ENCODE results near the gene ERBB4. TPM values are rescaled to one million over a fixed set of nuclear protein-coding genes. Genes with fewer than 3 reads are reported as not detected.
A peak's percentile ranks its signal among the peaks of the same experiment; 100 is the strongest.

The ERBB4 gene
- total RNA-seq, 1 donor from 2014 or later, result 1.2 TPM

DNA sequence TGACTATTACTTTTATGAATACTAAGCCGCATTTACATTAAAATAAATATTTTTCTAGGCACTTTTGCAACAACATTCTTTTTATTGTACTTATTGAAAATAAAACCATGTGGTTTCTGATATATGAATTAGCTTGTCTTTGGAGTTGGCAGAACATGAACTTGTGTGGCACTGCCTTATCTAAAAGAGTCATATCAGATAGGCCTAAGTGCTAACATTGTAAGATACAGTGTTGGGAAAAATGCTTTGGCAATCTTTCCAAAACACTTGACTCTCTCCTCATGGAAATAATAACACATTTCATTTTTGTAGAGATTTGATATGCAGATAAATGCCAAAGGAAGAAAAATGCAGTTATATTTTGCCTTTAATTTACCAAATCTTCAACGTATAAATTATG lies 191.7 kb downstream of the ERBB4 start:
- no peak for TF ChIP-seq EZH2 (IDR thresholded peaks at IDR 0.05; ENCODE audit: insufficient read depth, low read length)
- TF ChIP-seq, protein P1, sequence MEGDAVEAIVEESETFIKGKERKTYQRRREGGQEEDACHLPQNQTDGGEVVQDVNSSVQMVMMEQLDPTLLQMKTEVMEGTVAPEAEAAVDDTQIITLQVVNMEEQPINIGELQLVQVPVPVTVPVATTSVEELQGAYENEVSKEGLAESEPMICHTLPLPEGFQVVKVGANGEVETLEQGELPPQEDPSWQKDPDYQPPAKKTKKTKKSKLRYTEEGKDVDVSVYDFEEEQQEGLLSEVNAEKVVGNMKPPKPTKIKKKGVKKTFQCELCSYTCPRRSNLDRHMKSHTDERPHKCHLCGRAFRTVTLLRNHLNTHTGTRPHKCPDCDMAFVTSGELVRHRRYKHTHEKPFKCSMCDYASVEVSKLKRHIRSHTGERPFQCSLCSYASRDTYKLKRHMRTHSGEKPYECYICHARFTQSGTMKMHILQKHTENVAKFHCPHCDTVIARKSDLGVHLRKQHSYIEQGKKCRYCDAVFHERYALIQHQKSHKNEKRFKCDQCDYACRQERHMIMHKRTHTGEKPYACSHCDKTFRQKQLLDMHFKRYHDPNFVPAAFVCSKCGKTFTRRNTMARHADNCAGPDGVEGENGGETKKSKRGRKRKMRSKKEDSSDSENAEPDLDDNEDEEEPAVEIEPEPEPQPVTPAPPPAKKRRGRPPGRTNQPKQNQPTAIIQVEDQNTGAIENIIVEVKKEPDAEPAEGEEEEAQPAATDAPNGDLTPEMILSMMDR (IDR thresholded peaks at IDR 0.05; ENCODE audit: insufficient read depth, low read depth, low read length), result no peak
- Mint-ChIP-seq H3K9me3 (ENCODE audit: unreplicated experiment) (peaks cover 4% of the 10 kb centered on the region), H3K27ac (ENCODE audit: unreplicated experiment) (no peak overlapping the region), H3K27me3 (ENCODE audit: low read depth, unreplicated experiment) (no peaks in the 10 kb centered on the region), H3K4me3 (ENCODE audit: unreplicated experiment) (no peak overlapping the region), H3K4me1 (ENCODE audit: low read depth, unreplicated experiment) (no peaks in the 10 kb centered on the region), H3K36me3 (ENCODE audit: low read depth, unreplicated experiment) (no peaks in the 10 kb centered on the region)
- Histone ChIP-seq H3K4me2 (ENCODE audit: low read length) (no peak overlapping the region), H3K27ac (ENCODE audit: low read depth, low read length) (no peak overlapping the region), H3K79me2 (ENCODE audit: insufficient read depth, low read length) (no peaks in the 10 kb centered on the region), H4K20me1 (ENCODE audit: insufficient read depth, low read length) (no peaks in the 10 kb centered on the region), H3K9me3 (ENCODE audit: insufficient read depth, low read depth, low read length) (no peaks in the 10 kb centered on the region), H3K4me1 (ENCODE audit: insufficient read depth, low read length) (no peaks in the 10 kb centered on the region), H3K27me3 (ENCODE audit: insufficient read depth, low read length) (no peaks in the 10 kb centered on the region), H3K4me3 (ENCODE audit: insufficient read depth, low read depth, low read length) (no peak overlapping the region), H2AFZ (ENCODE audit: low read depth, low read length) (no peak overlapping the region), H3K36me3 (ENCODE audit: insufficient read depth, low read length) (no peaks in the 10 kb centered on the region), H3K9ac (ENCODE audit: low read length) (no peak overlapping the region)
- DNase-seq (ENCODE audit: low read depth) (peak; percentile 30), FAIRE-seq (no peak)

DNA sequence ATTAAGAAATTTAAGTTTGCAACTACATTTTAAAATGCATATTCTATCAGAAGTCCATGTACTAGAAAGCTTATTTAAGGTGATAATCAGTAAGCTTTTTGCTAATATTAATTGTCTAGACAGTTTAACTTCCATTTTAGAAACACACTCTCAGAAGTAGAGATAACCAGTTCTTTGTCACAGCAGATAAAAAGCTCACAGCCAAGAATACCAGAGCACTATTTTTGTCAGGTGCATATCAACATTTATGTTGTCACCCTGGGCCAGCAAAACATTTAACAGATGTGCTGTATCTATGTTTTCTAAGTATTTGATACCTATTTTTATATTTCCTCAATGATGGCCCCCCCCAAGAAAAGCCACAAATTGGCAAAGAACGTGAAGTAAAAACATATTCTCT lies 192.6 kb downstream of the ERBB4 start:
- H2AFZ ChIP-seq (ENCODE audit: low read depth, low read length), result no peak overlapping the region
- DNase-seq (ENCODE audit: low read depth) (no peak), FAIRE-seq (no peak)
- no peaks in the 10 kb centered on the region for H3K4me1 Mint-ChIP-seq (ENCODE audit: low read depth, unreplicated experiment)
- no peak overlapping the region for H3K4me3 ChIP-seq (ENCODE audit: insufficient read depth, low read depth, low read length)
- no peaks in the 10 kb centered on the region for H4K20me1 ChIP-seq (ENCODE audit: insufficient read depth, low read length)
- H3K27me3 ChIP-seq (ENCODE audit: insufficient read depth, low read length), result no peaks in the 10 kb centered on the region
- H3K27ac ChIP-seq (ENCODE audit: low read depth, low read length), result no peak overlapping the region
- peaks cover 4% of the 10 kb centered on the region for H3K9me3 Mint-ChIP-seq (ENCODE audit: unreplicated experiment)
- H3K9ac ChIP-seq (ENCODE audit: low read length), result no peak overlapping the region
- TF ChIP-seq, protein P1 (IDR thresholded peaks at IDR 0.05; ENCODE audit: insufficient read depth, low read depth, low read length), result no peak
- TF ChIP-seq EZH2 (IDR thresholded peaks at IDR 0.05; ENCODE audit: insufficient read depth, low read length), result no peak
- H3K4me3 Mint-ChIP-seq (ENCODE audit: unreplicated experiment), result no peak overlapping the region
- H3K36me3 ChIP-seq (ENCODE audit: insufficient read depth, low read length), result no peaks in the 10 kb centered on the region
- no peaks in the 10 kb centered on the region for H3K4me1 ChIP-seq (ENCODE audit: insufficient read depth, low read length)
- H3K27me3 Mint-ChIP-seq (ENCODE audit: low read depth, unreplicated experiment), result no peaks in the 10 kb centered on the region
- H3K27ac Mint-ChIP-seq (ENCODE audit: unreplicated experiment), result no peak overlapping the region
- H3K36me3 Mint-ChIP-seq (ENCODE audit: low read depth, unreplicated experiment), result no peaks in the 10 kb centered on the region
- no peaks in the 10 kb centered on the region for H3K9me3 ChIP-seq (ENCODE audit: insufficient read depth, low read depth, low read length)
- no peaks in the 10 kb centered on the region for H3K79me2 ChIP-seq (ENCODE audit: insufficient read depth, low read length)
- no peak overlapping the region for H3K4me2 ChIP-seq (ENCODE audit: low read length)

DNA sequence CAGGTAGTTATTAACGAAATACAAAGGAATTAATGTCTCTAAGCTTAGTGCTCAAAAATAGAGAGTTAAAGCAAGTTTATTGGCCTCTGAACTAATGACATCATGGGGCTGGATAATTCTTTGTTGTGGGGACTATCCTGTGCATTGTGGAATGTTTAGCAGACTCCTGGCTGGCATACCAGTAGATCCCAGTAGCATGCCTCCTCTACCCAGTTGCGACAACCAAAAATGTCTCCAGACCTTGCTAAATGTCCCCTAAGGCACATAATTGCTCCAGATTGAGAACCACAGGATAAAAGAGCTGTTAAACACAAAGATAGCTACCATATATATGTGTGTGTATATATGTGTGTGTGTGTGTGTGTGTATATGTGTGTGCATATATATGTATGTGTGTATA lies 194.5 kb downstream of the ERBB4 start:
- no peak overlapping the region for H3K4me3 ChIP-seq (ENCODE audit: insufficient read depth, low read depth, low read length)
- DNase-seq (ENCODE audit: low read depth) (no peak), FAIRE-seq (no peak)
- no peaks in the 10 kb centered on the region for H3K27me3 ChIP-seq (ENCODE audit: insufficient read depth, low read length)
- no peaks in the 10 kb centered on the region for H3K4me1 ChIP-seq (ENCODE audit: insufficient read depth, low read length)
- no peaks in the 10 kb centered on the region for H3K36me3 ChIP-seq (ENCODE audit: insufficient read depth, low read length)
- H3K9ac ChIP-seq (ENCODE audit: low read length), result no peak overlapping the region
- peaks cover 4% of the 10 kb centered on the region for H3K9me3 Mint-ChIP-seq (ENCODE audit: unreplicated experiment)
- no peaks in the 10 kb centered on the region for H4K20me1 ChIP-seq (ENCODE audit: insufficient read depth, low read length)
- no peaks in the 10 kb centered on the region for H3K27me3 Mint-ChIP-seq (ENCODE audit: low read depth, unreplicated experiment)
- no peak for TF ChIP-seq EZH2 (IDR thresholded peaks at IDR 0.05; ENCODE audit: insufficient read depth, low read length)
- TF ChIP-seq, protein P1 (IDR thresholded peaks at IDR 0.05; ENCODE audit: insufficient read depth, low read depth, low read length), result no peak
- no peaks in the 10 kb centered on the region for H3K79me2 ChIP-seq (ENCODE audit: insufficient read depth, low read length)
- no peaks in the 10 kb centered on the region for H3K9me3 ChIP-seq (ENCODE audit: insufficient read depth, low read depth, low read length)
- no peak overlapping the region for H2AFZ ChIP-seq (ENCODE audit: low read depth, low read length)
- H3K4me2 ChIP-seq (ENCODE audit: low read length), result no peak overlapping the region
- peak overlapping the region; percentile 10 for H3K27ac Mint-ChIP-seq (ENCODE audit: unreplicated experiment)
- no peaks in the 10 kb centered on the region for H3K36me3 Mint-ChIP-seq (ENCODE audit: low read depth, unreplicated experiment)
- no peak overlapping the region for H3K27ac ChIP-seq (ENCODE audit: low read depth, low read length)
- no peak overlapping the region for H3K4me3 Mint-ChIP-seq (ENCODE audit: unreplicated experiment)
- no peaks in the 10 kb centered on the region for H3K4me1 Mint-ChIP-seq (ENCODE audit: low read depth, unreplicated experiment)

All from astrocyte (in vitro differentiated cells and primary cell).